ENCODE data around the gene RNF31. TPM values are rescaled to one million over a fixed set of nuclear protein-coding genes. Genes with fewer than 3 reads are reported as not detected.

Gene RNF31
- total and polyA plus RNA-seq, 2 donors (not counting 3 experiments of a cell fraction or from before 2014, with no cell fraction given) = 32.3 to 69.7 TPM

- POLR2A ChIA-PET = no interaction called here
- no TSS peak for BruUV-seq (replicated peaks)
Observed at GRCh38 chr14:24132061-24132685, 15.1 kb upstream of the RNF31 start.

More at GRCh38 chr14:24132061-24132685, 15.1 kb upstream of the RNF31 start:
- Histone ChIP-seq H3K36me3 (ENCODE audit: control insufficient read depth in 2 of 2, extremely low read depth in 1 of 2, insufficient read depth in 2 of 2, low read length in 2 of 2) (no peaks in the 10 kb centered on the region), H3K4me2 (ENCODE audit: insufficient read depth, low read length) (no peak overlapping the region), H2AFZ (ENCODE audit: low read depth, low read length) (no peak overlapping the region), H3K27ac (ENCODE audit: insufficient read depth, low read depth, low read length) (no peak overlapping the region), H3K27me3 (ENCODE audit: control insufficient read depth in 2 of 2, insufficient read depth in 2 of 2, low read length in 2 of 2) (no peaks in the 10 kb centered on the region), H3K9me1 (replicated peaks; ENCODE audit: control insufficient read depth, extremely low read depth, insufficient read depth, low read length) (no peaks in the 10 kb centered on the region), H3K4me1 (ENCODE audit: control insufficient read depth, extremely low read depth, insufficient read depth, low read length) (peaks cover 11% of the 10 kb centered on the region), H3K9me3 (replicated peaks; ENCODE audit: control insufficient read depth, insufficient read depth, low read length) (no peaks in the 10 kb centered on the region), H4K20me1 (replicated peaks; ENCODE audit: control insufficient read depth, extremely low read depth, insufficient read depth, low read length) (no peaks in the 10 kb centered on the region), H3K9ac (replicated peaks; ENCODE audit: extremely low read depth, insufficient read depth, low read length) (no peak overlapping the region), H3K79me2 (ENCODE audit: control insufficient read depth, insufficient read depth, low read length) (peaks cover 5% of the 10 kb centered on the region), H3K4me3 (replicated peaks in 1 of 3; ENCODE audit: insufficient read depth in 1 of 3, low read depth in 1 of 3, low read length in 3 of 3) (no peak overlapping the region)
- DNase-seq (ENCODE audit: low read depth, low spot score) (no peak), FAIRE-seq (no peak)
- TF ChIP-seq POLR2A (IDR thresholded peaks at IDR 0.05; ENCODE audit: low read depth, low read length) (no peak), CTCF (IDR thresholded peaks at IDR 0.05; ENCODE audit: extremely low read depth in 1 of 2, insufficient read depth in 1 of 2, low read depth in 1 of 2, low read length in 2 of 2) (no peak), FOS (IDR thresholded peaks at IDR 0.05; ENCODE audit: borderline replicate concordance, insufficient read depth, low read length) (no peak), EZH2 (IDR thresholded peaks at IDR 0.05; ENCODE audit: borderline replicate concordance, low read depth, low read length, severe bottlenecking) (no peak)
- intact Hi-C loops (cut with micrococcal nuclease) (no loop called here), dilution Hi-C loops (cut with MboI; ENCODE audit: extremely low pct_ligation_motif_present, low sequenced_read_pairs) (no loop called here)
- CTCF ChIA-PET = no interaction called here
